HepG2 (cell line): ENCODE data around the gene FAM222B. TPM values are rescaled to one million over a fixed set of nuclear protein-coding genes. Genes with fewer than 3 reads are reported as not detected.

Experiments used
- EP300 ChIP-seq, 3 experiments: sonication (generic) in 1 of 3; formaldehyde crosslinking in 1 of 3; IDR thresholded peaks; 2 replicates each; pipeline versions ENCODE4 v1.5.1 to v1.6.1; 2011 to 2020; ENCODE audit warnings: low read depth in 2 of 3, low read length in 2 of 3, borderline replicate concordance in 1 of 3, improper control_type of control experiment in 1 of 3, mild to moderate bottlenecking in 1 of 3, missing genetic modification reagents in 1 of 3, moderate library complexity in 1 of 3
- IRF2 ChIP-seq: IDR thresholded peaks from 2 replicates; pipeline ENCODE4 v1.6.1; 2018; ENCODE audit warnings: missing genetic modification reagents, missing compliant biosample characterization
- MXD4 ChIP-seq: IDR thresholded peaks from 2 replicates; pipeline ENCODE4 v1.6.1; 2016; ENCODE audit warnings: mild to moderate bottlenecking, missing biosample characterization, missing genetic modification reagents
- NCOA2 ChIP-seq: sonication (generic); formaldehyde crosslinking; IDR thresholded peaks from 2 replicates; pipeline ENCODE4 v1.8.0; 2022; ENCODE audit warnings: inconsistent platforms
- NCOR1 ChIP-seq: fragments of 200-600 bp; sonication (generic); IDR thresholded peaks from 2 replicates; pipeline ENCODE4 v1.7.0; 2017; ENCODE audit warnings: antibody characterized with exemption, low read length, borderline replicate concordance
- RFXAP ChIP-seq: sonication (generic); formaldehyde crosslinking; IDR thresholded peaks from 2 replicates; pipeline ENCODE4 v1.4.0; 2020; ENCODE audit warnings: missing genetic modification reagents, borderline replicate concordance
- ZNF556 ChIP-seq: sonication (generic); formaldehyde crosslinking; IDR thresholded peaks from 2 replicates; pipeline ENCODE4 v1.4.0; 2020; ENCODE audit warnings: mild to moderate bottlenecking, missing genetic modification reagents, borderline replicate concordance
- ZNF766 ChIP-seq: sonication (generic); formaldehyde crosslinking; IDR thresholded peaks from 2 replicates; pipeline ENCODE4 v1.5.0; 2020; ENCODE audit warnings: missing genetic modification reagents, borderline replicate concordance
- ZSCAN9 ChIP-seq: IDR thresholded peaks from 2 replicates; pipeline ENCODE4 v1.6.1; 2016; ENCODE audit warnings: borderline replicate concordance
- polyA plus RNA-seq, 8 experiments: library from polyadenylated mRNA; depleted of rRNA in 3 of 8; stranded (reverse) in 7 of 8; unstranded in 1 of 8; fragments of >200 nt; fragmentation: Illumina TruSeq in 4 of 8; extraction: Trizol in 4 of 8; gene quantifications; 2 replicates each; pipeline versions ENCODE4 v1.2.1 to v1.2.3, GENCODE V29; 2011 to 2016; ENCODE audit warnings: low read depth in 4 of 8, missing spikeins in 1 of 8, mixed read lengths in 1 of 8; ENCODE audit not compliant: insufficient read depth in 1 of 8
- total RNA-seq, 5 experiments: library from RNA; depleted of rRNA; stranded (reverse); fragments of >200 nt; fragmentation: Illumina TruSeq; extraction: Trizol; gene quantifications; 2 replicates each; pipeline ENCODE4 v1.2.3, GENCODE V29; 2016; ENCODE audit warnings: low read depth in 1 of 5
- TF ChIP-seq, protein P1 (sequence below), 2 experiments: fragments of 450-650 bp in 1 of 2; sonication (generic) in 1 of 2; formaldehyde crosslinking in 1 of 2; IDR thresholded peaks; 2 replicates each; pipeline versions ENCODE4 v1.6.1 to v1.8.0; 2016 to 2022; ENCODE audit warnings: antibody characterized with exemption in 1 of 2, mild to moderate bottlenecking in 1 of 2, missing genetic modification reagents in 1 of 2
- TF ChIP-seq, protein P2 (sequence below): sonication (generic); formaldehyde crosslinking; conservative IDR thresholded peaks from 2 replicates; pipeline ENCODE4 v1.5.0; 2020; ENCODE audit warnings: missing genetic modification reagents
- TF ChIP-seq, protein P3 (sequence below): sonication (generic); formaldehyde crosslinking; IDR thresholded peaks from 2 replicates; pipeline ENCODE4 v1.4.0; 2020; ENCODE audit warnings: missing genetic modification reagents

Gene FAM222B
- total and polyA plus RNA-seq, 2 of the 13 experiments (the other 11 are each of a cell fraction or from before 2014, with no cell fraction given), result 3.5 to 7.3 TPM

DNA sequence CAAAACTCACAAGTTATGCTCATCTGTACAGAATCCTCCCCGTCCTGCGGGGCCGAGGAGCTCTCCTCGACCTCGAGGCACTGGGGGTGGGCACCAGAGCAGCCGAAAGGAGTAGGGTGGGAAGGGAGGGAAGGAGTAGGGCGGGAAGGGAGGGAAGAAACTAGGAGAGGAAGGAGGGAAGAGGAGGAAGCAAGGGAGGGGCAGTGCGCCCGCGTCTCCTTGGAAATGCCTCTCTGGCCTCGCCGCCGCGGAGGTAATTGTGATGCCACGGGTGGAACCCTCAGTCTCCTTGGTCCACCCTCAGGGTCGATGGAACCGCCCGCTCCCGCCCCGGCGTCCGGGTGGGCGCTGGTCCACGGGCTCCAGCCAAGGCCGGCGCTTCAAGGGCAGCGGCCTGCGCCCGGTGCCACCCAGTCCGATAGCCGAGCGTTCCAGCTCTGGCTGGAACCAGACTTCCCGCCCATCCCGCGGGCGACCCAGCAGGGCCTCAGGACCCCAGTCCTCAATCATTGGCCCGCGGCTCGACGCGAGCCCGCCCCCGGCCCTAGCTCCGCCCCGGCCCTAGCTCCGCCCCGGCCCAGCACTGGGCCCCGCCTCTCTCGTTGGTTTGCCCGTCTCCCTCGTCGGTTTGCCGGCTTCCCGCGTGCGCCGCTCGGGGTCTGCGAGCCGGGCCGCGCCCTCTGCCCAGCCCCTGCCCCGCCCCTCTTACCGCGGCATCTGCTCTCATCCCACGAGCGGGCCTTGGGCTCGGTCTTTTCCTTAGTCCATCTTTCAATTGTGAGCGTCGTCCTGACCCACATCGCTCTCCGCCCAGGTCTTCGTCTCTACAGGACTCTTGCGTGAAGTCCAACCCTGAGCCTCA lies 131.5 kb downstream of the FAM222B start (continued):
- TF ChIP-seq, protein P1, sequence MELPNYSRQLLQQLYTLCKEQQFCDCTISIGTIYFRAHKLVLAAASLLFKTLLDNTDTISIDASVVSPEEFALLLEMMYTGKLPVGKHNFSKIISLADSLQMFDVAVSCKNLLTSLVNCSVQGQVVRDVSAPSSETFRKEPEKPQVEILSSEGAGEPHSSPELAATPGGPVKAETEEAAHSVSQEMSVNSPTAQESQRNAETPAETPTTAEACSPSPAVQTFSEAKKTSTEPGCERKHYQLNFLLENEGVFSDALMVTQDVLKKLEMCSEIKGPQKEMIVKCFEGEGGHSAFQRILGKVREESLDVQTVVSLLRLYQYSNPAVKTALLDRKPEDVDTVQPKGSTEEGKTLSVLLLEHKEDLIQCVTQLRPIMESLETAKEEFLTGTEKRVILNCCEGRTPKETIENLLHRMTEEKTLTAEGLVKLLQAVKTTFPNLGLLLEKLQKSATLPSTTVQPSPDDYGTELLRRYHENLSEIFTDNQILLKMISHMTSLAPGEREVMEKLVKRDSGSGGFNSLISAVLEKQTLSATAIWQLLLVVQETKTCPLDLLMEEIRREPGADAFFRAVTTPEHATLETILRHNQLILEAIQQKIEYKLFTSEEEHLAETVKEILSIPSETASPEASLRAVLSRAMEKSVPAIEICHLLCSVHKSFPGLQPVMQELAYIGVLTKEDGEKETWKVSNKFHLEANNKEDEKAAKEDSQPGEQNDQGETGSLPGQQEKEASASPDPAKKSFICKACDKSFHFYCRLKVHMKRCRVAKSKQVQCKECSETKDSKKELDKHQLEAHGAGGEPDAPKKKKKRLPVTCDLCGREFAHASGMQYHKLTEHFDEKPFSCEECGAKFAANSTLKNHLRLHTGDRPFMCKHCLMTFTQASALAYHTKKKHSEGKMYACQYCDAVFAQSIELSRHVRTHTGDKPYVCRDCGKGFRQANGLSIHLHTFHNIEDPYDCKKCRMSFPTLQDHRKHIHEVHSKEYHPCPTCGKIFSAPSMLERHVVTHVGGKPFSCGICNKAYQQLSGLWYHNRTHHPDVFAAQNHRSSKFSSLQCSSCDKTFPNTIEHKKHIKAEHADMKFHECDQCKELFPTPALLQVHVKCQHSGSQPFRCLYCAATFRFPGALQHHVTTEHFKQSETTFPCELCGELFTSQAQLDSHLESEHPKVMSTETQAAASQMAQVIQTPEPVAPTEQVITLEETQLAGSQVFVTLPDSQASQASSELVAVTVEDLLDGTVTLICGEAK (IDR thresholded peaks at IDR 0.05), result no peak
- TF ChIP-seq, protein P1 (CRISPR knock-in tag; IDR thresholded peaks at IDR 0.05), result peak; percentile 52; the same call in 1 of the 2 replicates
- TF ChIP-seq RFXAP (CRISPR knock-in tag) (peak; percentile 54; the same call in 1 of the 2 replicates), ZNF766 (peak; percentile 72; the same call in 1 of the 2 replicates), NCOA2 (CRISPR knock-in tag) (no peak), NCOR1 (no peak), MXD4 (no peak; the same call in 1 of the 2 replicates), EP300 (IDR thresholded peaks at IDR 0.05; ENCODE audit: low read depth in 2 of 2, low read length in 2 of 2) (0 out of 4 replicates have a peak, but pooled peaks of 1 of the 2 experiments have one; percentile 15), EP300 (CRISPR knock-in tag; IDR thresholded peaks at IDR 0.05; ENCODE audit: borderline replicate concordance) (no peak), ZNF556 (CRISPR knock-in tag) (no peak), ZSCAN9 (CRISPR knock-in tag) (0 out of 2 replicates have a peak, but pooled peaks have one; percentile 24), IRF2 (CRISPR knock-in tag) (peak; percentile 27; the same call in 1 of the 2 replicates)
- TF ChIP-seq, protein P2, sequence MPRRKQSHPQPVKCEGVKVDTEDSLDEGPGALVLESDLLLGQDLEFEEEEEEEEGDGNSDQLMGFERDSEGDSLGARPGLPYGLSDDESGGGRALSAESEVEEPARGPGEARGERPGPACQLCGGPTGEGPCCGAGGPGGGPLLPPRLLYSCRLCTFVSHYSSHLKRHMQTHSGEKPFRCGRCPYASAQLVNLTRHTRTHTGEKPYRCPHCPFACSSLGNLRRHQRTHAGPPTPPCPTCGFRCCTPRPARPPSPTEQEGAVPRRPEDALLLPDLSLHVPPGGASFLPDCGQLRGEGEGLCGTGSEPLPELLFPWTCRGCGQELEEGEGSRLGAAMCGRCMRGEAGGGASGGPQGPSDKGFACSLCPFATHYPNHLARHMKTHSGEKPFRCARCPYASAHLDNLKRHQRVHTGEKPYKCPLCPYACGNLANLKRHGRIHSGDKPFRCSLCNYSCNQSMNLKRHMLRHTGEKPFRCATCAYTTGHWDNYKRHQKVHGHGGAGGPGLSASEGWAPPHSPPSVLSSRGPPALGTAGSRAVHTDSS (CRISPR knock-in tag), result 0 out of 2 replicates have a peak, but pooled peaks have one; percentile 47
- TF ChIP-seq, protein P3, sequence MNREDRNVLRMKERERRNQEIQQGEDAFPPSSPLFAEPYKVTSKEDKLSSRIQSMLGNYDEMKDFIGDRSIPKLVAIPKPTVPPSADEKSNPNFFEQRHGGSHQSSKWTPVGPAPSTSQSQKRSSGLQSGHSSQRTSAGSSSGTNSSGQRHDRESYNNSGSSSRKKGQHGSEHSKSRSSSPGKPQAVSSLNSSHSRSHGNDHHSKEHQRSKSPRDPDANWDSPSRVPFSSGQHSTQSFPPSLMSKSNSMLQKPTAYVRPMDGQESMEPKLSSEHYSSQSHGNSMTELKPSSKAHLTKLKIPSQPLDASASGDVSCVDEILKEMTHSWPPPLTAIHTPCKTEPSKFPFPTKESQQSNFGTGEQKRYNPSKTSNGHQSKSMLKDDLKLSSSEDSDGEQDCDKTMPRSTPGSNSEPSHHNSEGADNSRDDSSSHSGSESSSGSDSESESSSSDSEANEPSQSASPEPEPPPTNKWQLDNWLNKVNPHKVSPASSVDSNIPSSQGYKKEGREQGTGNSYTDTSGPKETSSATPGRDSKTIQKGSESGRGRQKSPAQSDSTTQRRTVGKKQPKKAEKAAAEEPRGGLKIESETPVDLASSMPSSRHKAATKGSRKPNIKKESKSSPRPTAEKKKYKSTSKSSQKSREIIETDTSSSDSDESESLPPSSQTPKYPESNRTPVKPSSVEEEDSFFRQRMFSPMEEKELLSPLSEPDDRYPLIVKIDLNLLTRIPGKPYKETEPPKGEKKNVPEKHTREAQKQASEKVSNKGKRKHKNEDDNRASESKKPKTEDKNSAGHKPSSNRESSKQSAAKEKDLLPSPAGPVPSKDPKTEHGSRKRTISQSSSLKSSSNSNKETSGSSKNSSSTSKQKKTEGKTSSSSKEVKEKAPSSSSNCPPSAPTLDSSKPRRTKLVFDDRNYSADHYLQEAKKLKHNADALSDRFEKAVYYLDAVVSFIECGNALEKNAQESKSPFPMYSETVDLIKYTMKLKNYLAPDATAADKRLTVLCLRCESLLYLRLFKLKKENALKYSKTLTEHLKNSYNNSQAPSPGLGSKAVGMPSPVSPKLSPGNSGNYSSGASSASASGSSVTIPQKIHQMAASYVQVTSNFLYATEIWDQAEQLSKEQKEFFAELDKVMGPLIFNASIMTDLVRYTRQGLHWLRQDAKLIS (CRISPR knock-in tag), result no peak
